Activated T-cell treated with anti-CD3 and anti-CD28 coated beads for 48 hours (primary cell): Measurements from ENCODE around the gene SPOUT1.
A peak's percentile ranks its signal among the peaks of the same experiment; 100 is the strongest.

Experiments
- DNase-seq: peaks from one replicate; pipeline ENCODE4 v3.0.0-alpha.2; 2020; ENCODE audit warnings: low read depth

Gene SPOUT1

DNA sequence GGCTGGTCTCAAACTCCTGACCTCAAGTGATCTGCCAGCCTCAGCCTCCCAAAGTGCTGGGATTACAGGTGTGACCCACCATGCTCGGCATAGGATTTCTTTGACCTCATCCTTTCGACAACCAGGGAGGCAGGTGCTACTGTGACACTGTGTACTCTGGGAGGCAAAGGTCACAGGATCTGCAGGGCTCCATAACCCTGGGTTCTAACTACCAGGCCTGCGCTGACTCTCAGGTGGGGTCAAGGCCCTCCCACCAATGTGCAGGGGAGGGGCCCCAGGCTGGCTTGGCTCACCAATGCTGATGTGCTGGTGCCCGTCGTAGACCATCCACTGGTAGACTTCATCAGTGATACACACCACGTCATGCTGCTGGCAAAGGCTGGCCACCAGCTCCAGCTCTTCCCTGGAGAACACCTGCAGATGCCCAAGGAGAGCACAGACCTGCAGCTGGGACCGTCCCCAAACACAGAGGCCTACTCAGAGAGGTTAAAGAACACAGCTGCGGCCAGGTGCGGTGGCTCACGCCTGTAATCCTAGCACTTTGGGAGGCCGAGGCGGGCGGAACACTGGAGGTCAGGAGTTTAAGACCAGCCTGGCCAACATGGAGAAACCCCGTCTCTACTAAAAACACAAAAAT lies 7.0 kb upstream of the SPOUT1 start:
- DNase-seq = no peak

GRCh38 chr9:128835246-128836210 lies 5.9 kb upstream of the SPOUT1 start:
- no peak for DNase-seq

- DNase-seq = no peak
These were observed 4.1 kb upstream of the SPOUT1 start for GRCh38 chr9:128833696-128834095.

DNA sequence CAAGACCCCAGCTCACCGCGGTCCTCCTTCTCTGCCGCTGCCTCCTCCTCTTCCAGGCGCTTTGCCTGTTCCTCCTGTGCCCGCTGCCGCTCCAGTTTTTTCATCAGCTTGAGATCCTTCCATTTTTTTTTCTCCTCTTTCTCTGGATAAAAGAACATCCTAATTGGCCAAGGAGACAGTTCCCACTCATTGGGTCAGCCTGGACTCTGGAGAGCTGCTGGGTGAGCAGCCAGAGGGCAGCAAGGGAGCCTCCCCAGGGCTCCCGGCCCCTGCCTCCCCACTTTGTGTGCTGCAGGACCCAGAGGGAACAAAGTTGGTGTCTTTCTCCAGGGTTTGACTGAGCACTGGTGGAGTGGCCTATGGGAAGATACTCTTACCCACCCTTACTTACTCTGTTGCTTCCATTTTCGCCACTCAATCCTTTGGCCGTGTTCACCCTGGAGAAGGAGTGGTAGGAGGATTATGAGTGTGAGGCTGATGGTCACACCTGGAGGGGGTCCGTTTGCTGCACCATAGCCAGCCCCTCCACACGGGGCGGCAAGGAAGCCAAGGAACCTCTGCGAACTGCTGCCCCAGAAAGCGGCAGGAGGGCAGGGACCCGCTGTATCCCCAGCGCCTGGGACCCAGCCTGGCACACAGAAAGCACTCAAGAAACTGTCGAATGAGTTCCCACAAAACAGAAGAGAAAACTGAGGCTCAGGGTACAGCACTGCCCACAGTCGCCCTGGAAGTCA lies 708 bp downstream of the SPOUT1 start:
- no peak for DNase-seq

DNA sequence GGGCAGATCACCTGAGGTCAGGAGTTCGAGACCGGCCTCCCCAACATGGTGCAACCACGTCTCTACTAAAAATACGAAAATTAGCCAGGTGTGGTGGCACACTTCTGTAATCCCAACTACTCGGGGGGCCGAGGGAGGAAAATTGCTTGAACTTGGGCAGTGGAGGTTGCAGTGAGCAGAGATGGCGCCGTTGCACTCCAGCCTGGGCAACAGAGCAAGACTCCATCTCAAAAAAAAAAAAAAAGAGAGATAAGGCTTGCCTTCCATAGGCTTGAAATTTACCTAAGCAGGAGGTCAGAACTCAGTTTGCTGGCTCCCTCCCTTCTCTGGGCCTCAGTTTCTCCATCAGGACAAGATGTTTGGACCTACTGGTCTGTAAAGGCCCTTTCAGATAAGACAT lies 1.3 kb downstream of the SPOUT1 start:
- DNase-seq = no peak

- no peak for DNase-seq
These were observed 3.5 kb downstream of the SPOUT1 start for GRCh38 chr9:128825923-128826700.

- DNase-seq = no peak
These were observed 4.7 kb downstream of the SPOUT1 start for GRCh38 chr9:128824911-128825310.

- DNase-seq = no peak
These were observed 5.6 kb downstream of the SPOUT1 start for GRCh38 chr9:128823903-128824406.

GRCh38 chr9:128823362-128823902 lies 6.2 kb downstream of the SPOUT1 start:
- no peak for DNase-seq

GRCh38 chr9:128822407-128823042 lies 7.1 kb downstream of the SPOUT1 start:
- no peak for DNase-seq

DNA sequence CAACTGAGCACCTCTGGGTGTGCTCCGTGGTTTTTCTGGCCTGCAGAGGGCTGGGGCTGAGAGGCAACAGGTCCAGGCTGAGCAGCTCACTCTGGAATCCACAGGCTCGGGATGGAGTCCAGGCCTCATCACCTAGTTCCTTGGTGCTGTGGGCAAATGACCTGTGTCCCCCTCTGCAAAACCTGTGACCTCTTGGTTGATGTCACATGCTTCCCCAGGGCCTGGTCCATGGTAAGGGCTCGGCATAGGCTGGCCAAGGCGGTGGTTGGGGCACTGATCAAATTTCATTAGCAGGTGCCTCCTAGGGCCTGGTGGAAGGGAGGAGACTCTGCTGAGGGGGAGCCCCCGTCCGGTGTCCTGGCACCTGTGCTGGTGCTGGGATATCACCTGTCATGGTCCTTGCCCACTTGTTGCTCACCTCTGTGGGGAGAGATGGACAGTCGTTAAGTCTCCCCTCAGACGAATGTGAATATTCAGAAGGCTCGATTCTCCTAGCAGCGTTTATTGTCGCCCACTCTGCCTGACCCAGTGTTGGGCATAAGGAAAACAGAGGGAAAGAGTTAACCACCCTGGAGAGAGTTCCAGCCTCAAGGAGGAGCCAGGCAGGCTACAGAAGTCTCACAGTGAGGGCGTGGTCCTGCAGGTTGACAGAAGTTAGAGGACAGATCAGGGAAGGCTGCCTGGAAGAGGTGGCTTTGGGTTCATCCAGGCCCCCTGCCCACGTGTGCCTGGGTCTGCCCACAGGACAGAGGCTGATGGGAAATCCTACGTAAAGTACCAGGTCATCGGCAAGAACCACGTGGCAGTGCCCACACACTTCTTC lies 7.8 kb downstream of the SPOUT1 start:
- no peak for DNase-seq

GRCh38 chr9:128820665-128821583 lies 8.7 kb downstream of the SPOUT1 start:
- DNase-seq = no peak

GRCh38 chr9:128819716-128820664 lies 9.6 kb downstream of the SPOUT1 start:
- DNase-seq = no peak

DNA sequence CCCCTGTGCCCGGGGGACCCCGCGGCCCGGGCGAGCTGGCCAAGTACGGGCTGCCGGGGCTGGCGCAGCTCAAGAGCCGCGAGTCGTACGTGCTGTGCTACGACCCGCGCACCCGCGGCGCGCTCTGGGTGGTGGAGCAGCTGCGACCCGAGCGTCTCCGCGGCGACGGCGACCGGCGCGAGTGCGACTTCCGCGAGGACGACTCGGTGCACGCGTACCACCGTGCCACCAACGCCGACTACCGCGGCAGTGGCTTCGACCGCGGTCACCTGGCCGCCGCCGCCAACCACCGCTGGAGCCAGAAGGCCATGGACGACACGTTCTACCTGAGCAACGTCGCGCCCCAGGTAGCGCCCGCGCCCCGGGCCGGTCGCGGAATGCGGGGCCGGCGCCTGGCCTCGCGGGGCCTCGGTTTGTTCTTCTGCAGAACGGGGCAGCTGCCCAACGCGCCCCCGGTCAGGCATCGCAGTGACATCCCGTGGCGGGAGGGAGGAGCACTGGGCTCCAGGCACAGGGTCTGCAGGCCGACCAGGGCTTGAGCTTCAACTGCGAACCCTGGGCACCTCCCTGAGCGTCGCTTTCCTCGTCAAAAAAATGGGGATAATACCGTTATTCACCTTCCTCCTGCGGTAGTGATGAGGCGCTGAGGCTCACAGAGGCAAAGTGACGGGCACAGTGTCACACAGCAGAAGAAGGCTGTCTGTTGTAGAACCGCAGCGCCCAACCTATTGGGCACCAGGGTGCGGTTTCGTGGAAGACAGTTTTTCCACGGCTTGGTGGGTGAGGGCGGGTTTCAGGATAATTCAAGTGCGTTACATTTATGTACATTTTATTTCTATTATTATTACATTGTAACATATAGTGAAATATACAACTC lies 10.5 kb downstream of the SPOUT1 start:
- peak; percentile 50 for DNase-seq

DNA sequence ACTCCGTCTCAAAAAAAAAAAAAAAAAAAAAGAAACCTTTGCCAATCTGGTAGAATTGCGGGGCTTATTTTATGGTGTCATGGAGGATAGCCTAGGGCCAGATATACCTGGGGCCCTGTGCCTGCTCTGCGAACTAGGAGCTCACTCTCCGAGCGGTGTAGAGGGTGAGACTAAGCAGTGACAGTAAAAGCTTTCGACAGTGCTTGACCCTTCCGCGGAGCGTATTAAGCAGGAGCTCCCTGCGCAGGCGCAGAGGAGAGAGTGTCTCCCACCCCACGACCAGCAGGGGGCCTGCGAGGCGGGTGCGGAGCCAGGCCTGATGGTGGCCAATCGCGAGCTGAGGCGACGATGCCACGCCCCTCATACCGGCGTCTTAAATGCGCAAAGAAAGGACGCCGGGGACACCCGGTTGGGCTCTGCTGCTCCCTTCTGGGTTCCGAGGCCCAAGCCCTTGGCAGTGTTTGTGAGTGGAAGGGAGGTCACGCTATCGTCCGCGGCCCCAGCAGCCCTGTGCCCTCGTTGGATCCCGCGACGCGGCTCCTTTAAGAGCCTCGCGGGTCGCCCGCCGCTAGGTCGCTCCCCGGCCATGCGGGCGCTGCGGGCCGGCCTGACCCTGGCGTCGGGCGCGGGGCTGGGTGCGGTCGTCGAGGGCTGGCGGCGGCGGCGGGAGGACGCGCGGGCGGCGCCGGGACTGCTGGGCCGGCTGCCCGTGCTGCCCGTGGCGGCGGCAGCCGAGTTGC lies 11.3 kb downstream of the SPOUT1 start, which contains the start of gene ENDOG:
Gene ENDOG, plus strand, starts transcription at position 402 of the 740 bp plus-strand sequence. Its CDS starts 185 bp downstream, at position 587.
- peak; percentile 99 for DNase-seq

- no peak for DNase-seq
These were observed 18.7 kb downstream of the SPOUT1 start for GRCh38 chr9:128810873-128811272.
